Neutrophil (primary cell): Measurements from ENCODE around the gene DCP1B.

Experiments used
- H3K27ac ChIP-seq: fragments of 200-600 bp; sonication (generic); 2 replicates; pipeline ENCODE4 v1.5.1; 2016; ENCODE audit warnings: mild to moderate bottlenecking, moderate library complexity
- H3K27me3 ChIP-seq: fragments of 200-600 bp; sonication (generic); 2 replicates; pipeline ENCODE4 v1.6.0; 2016; ENCODE audit warnings: mild to moderate bottlenecking
- H3K36me3 ChIP-seq: fragments of 200-600 bp; sonication (generic); 2 replicates; pipeline ENCODE4 v1.5.1; 2017
- H3K4me1 ChIP-seq, 2 experiments: fragments of 200-600 bp in 1 of 2; sonication (generic) in 1 of 2; 1 replicate in 1 of 2; 2 replicates in 1 of 2; pipeline versions ENCODE4 v1.5.1 to v1.6.1; 2013 to 2016; ENCODE audit warnings: low read depth in 1 of 2, low read length in 1 of 2, mild to moderate bottlenecking in 1 of 2, moderate library complexity in 1 of 2; ENCODE audit not compliant: control insufficient read depth in 1 of 2, insufficient read depth in 1 of 2
- H3K4me3 ChIP-seq, 2 experiments: fragments of 200-600 bp in 1 of 2; sonication (generic) in 1 of 2; 1 replicate in 1 of 2; 2 replicates in 1 of 2; pipeline ENCODE4 v1.5.1; 2013 to 2016; ENCODE audit warnings: low read depth in 1 of 2, low read length in 1 of 2, mild to moderate bottlenecking in 1 of 2, moderate library complexity in 1 of 2
- H3K9me3 ChIP-seq: fragments of 200-600 bp; sonication (generic); 2 replicates; pipeline ENCODE4 v1.5.1; 2016
- CTCF ChIP-seq: fragments of 200-600 bp; sonication (generic); IDR thresholded peaks from 2 replicates; pipeline ENCODE4 v1.5.1; 2016; ENCODE audit warnings: antibody characterized with exemption

Gene DCP1B

GRCh38 chr12:2027351-2027750, 23.1 kb upstream of the DCP1B start:
- no peaks in the 10 kb centered on the region for H3K4me1 ChIP-seq
- no peak overlapping the region for H3K4me3 ChIP-seq
- H3K9me3 ChIP-seq: no peaks in the 10 kb centered on the region
- no peak for TF ChIP-seq CTCF
- H3K36me3 ChIP-seq: no peaks in the 10 kb centered on the region
- no peak overlapping the region for H3K27ac ChIP-seq
- H3K27me3 ChIP-seq: peaks cover 60% of the 10 kb centered on the region

GRCh38 chr12:2023365-2023764, 19.1 kb upstream of the DCP1B start:
- Histone ChIP-seq H3K9me3 (no peaks in the 10 kb centered on the region), H3K36me3 (no peaks in the 10 kb centered on the region), H3K4me1 (no peaks in the 10 kb centered on the region), H3K27me3 (peaks cover 43% of the 10 kb centered on the region), H3K4me3 (no peak overlapping the region), H3K27ac (no peak overlapping the region)
- TF ChIP-seq CTCF: no peak

DNA sequence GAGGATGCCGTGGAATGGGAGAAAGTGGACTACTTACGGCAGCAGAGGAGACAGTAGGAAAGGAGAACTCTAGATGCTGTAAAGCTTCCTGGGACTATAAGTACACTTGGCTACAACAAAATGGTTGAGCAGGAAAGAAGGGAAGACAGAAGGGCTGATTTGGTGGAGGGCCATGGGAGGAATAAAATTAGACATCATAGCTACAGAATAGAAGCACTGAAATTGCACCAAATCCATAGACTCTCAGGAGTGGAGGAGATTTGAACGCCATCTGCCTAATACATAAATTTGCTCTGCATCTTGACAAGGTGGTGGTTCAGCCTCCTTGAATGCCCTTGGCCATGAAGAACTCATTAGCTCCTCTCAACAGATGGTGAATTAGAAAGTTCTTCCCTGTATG, 16.3 kb upstream of the DCP1B start:
- Histone ChIP-seq H3K27me3 (peaks cover 17% of the 10 kb centered on the region), H3K9me3 (no peaks in the 10 kb centered on the region), H3K4me3 (no peak overlapping the region), H3K27ac (no peak overlapping the region), H3K4me1 (no peaks in the 10 kb centered on the region), H3K36me3 (no peaks in the 10 kb centered on the region)
- TF ChIP-seq CTCF: no peak

DNA sequence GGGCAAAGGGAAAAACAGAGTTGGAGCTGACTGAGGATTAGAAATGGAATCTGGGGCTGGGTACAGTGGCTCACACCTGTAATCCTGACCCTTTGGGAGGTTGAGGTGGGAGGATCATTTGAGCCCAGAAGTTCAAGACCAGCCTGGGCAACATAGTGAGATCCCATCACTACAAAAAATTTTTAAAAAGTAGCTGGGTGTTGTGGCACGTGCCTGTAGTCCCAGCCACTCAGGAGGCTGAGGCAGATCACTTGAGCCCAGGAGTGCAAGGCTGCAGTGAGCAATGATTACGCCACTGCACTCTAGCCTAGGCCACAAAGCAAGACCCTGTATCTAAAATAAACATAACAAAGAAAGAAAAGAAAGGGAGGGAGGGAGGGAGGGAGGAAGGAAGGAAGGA, 14.9 kb upstream of the DCP1B start:
- Histone ChIP-seq H3K9me3 (no peaks in the 10 kb centered on the region), H3K4me3 (no peak overlapping the region), H3K27ac (no peak overlapping the region), H3K27me3 (peaks cover 17% of the 10 kb centered on the region), H3K36me3 (no peaks in the 10 kb centered on the region), H3K4me1 (no peaks in the 10 kb centered on the region)
- no peak for TF ChIP-seq CTCF

DNA sequence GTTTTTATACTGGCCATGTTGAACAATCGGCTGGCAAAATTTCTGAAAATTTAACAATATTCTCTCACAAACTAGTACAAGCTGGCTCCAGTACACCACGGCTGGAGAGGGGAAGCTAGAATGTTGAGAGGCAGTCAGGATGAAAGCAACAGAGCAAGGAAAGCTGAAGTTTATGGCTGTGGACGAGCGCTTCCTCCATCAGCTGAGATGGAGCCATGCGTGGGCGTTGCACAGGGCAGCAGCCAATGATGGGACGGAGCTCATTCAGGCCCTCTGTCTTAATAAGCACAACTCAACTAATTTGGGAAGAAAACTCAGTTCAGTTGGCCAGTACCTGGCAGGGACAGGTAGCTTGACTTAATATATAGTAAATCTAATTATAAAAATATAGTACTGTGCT, 14.1 kb upstream of the DCP1B start:
- no peaks in the 10 kb centered on the region for H3K4me1 ChIP-seq
- no peaks in the 10 kb centered on the region for H3K9me3 ChIP-seq
- peaks cover 17% of the 10 kb centered on the region for H3K27me3 ChIP-seq
- no peaks in the 10 kb centered on the region for H3K36me3 ChIP-seq
- no peak for TF ChIP-seq CTCF
- no peak overlapping the region for H3K27ac ChIP-seq
- no peak overlapping the region for H3K4me3 ChIP-seq
